M059J (cell line): ENCODE measurements around the gene PLA2G4E. TPM values are rescaled to one million over a fixed set of nuclear protein-coding genes. Genes with fewer than 3 reads are reported as not detected.

ENCODE experiments used
- DNase-seq: peaks from one replicate; pipeline ENCODE4 v3.0.0-alpha.2; 2012; ENCODE audit warnings: low read depth
- total RNA-seq: library from RNA; depleted of rRNA; stranded (reverse); fragments of >200 nt; shearing (Covaris generic); gene quantifications from 2 replicates; pipeline ENCODE4 v1.2.3, GENCODE V29; 2014

The PLA2G4E gene
- total RNA-seq, 1 experiment from 2014 or later = not detected

DNA sequence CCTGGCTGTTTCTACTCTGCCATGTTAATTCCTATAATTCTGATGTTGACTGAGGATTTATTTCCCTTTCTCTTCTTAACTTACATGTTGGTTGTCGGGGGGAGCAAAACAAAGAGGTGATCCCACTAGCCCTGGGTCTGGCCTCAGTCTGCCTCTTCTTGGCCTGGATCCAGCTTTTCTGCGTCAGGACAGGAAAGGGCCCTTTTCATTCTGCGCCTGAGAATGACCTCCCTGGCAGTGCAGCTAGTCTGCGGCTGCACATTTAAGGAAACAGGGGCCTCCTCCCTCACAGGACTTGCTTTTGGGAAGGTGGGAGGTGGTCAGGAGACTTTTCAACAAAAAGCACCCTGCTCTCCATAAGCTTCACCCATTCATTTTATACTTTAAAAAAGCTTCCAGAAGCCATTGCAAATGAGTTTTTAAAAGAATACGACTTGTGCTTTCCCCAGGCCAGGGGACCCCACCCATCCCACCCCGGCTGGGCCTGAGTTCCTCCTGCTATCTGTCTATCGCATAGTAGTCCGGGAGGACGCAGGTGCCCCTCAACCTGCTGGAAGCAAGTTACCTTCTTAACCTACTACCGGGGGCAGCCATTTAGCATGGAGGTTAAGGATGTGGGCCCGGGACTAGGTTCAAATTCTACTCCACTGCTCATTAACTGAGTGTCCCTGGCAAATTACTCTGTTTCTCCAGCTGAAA is 27.2 kb downstream of the PLA2G4E start:
- no peak for DNase-seq

DNA sequence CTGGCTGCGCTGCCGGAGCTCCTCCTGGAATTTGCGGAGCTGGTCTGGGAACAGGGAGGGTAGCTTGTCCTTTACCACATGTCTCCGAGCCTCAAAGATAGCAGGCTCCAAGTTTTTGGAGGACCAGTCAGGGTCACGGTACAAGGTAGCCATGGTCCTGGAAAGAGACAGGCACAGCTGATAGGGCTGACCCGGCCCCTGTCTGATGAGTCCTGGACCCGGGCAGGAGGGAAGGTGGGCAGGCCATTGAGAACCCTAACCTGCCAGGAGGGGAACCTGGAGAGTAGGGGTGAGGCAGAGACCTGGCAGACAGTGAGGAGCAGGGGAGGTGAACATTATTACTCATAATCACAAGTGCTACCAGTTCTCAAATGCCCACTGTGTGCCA is 28.0 kb downstream of the PLA2G4E start:
- no peak for DNase-seq

DNA sequence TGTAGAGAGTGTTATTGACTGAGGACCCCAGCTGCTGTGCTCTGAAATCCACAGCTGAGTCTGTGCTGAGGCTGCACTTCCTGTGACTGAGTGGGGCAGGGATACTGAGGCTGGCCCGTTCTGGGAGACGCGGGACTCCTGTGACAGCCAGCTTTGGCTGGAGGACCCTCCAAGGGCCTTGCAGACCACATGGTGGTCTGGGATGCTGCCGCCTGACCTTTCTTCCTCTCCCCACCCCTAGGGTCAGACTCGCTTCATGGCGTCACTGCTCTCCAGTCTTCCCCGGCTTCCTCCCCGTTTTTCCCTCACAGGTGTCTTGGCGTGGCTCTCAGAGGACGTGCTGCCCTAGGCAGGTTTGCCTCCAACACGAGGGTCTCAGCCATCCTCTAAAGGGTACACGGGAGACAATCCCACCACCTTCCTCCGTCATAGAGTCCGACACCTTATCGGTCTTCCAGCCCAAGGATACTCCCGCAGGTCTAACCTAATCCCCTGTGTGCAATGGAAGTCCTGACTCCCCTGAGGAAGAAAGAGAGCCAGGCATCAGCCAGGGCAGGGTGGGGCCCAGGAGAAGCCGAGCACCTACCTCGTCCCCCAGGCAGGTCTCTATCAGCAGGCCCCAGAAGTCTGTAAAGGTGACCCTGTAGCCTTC is 28.6 kb downstream of the PLA2G4E start:
- DNase-seq = no peak

DNA sequence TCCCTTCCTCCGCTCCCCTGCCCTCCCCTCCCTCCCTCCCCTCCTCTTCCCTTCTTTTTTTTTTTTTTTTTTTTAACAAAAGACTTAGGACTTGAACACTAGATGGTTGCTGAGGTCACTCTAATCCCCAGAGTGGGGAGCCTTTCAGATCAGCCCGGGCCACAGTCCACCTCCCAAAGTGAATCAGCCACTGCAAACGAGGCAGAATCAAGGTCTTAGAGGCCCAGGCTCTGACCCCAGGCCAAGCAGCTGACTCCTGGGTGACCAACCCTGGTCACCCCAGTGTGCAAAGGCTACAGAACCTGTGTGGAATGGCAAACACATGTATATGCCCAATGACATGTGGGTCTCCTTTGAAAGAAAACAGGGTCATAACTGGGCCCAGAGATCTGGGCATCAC is 30.2 kb downstream of the PLA2G4E start:
- no peak for DNase-seq

DNA sequence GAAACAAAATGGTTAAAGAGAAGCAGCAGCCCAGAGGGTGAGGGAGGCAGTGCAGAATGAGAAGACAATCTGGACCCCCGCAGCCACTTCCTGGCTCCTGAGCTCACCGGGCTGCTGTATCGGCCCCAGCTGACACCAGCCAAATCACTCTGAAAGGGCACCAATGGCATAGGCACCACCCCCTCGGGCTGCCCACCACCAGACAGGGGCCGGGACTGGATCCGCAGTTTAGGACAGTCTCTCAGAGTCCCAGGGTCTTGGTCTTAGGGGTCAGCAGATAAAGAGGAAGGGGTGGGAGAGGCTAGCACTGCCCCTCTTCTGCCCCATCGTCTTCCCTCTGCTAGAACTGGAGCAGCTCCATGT is 30.6 kb downstream of the PLA2G4E start:
- DNase-seq = no peak

DNA sequence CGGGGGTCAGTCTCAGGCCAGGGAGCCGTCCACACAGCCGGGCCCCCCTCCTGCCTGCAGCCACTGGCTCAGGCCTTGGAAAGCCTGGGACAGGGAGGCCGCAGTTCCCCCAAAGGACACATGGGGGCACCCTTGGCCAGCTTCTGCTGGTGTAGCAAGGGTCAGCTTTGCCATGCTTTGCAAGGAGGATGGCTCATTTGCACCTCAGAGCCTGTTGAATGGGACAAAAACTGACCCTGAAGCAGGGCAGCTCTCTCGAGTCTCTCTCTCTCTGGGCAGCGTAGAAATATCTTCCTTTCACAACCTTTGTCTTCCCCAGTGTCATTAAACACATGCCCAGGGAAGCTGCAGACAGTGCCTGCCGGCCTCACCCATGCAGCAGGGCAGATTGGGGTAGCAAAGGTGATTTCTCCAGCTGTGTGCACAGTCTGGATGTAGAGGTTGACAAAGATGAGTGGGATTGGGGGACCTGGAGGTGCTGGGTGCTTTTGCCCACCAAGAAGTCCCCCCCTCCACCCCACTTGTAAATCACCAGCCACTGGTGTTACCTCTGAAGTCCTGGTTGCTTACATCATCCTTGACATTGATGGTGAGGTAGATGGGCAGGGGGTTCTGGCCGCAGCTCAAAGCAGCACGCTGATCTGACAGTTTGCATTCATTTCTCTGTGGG is 31.1 kb downstream of the PLA2G4E start:
- peak; percentile 66 for DNase-seq

DNA sequence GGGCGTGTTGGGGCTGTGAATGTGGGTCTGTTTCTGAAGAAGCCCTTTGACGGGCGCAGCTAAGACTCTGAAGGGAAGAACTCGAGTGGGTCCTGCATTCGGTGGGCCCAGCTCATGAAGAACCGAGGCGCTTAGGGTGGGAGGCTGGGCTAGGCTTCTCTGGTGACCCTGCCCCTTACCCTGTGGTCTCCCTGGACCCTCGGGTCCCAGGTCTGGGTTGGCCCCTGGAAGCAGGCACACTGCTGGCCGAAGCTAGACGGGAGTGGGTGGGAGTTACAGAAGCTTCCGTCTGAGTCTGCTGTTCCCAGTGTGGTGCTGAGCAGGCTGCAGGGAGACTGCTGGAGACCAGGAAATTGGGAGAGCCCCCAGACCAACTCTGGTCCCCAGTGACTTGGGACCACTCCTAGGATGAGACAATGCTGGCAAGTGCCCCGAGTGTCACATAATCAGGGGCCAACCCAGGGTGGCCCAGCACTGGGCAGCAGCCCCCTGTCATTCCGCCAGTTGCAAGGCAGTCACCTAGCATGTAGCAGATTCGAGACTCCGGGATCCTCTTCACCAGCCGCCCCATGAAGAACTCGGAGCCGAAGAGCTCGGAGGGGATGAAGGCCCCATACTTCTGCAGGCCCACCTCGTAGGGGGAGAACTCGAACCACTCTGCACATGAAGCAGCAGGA is 31.8 kb downstream of the PLA2G4E start:
- DNase-seq = no peak

DNA sequence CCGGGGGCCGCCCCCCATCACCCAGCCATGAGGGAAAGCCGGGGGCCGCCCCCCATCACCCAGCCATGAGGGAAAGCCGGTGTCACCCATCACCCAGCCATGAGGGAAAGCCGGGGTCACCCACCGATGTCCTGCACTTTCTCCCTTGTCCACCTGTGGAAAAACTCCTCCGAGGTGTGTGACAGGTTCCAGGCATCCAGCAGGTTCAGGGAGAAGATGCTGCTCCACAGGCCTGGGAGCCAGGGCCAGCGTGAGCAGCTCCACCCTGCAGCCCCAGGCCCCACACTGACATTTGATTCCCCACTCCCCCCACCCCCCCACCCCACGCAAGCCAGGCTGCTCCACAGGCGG is 32.9 kb downstream of the PLA2G4E start:
- DNase-seq = no peak

DNA sequence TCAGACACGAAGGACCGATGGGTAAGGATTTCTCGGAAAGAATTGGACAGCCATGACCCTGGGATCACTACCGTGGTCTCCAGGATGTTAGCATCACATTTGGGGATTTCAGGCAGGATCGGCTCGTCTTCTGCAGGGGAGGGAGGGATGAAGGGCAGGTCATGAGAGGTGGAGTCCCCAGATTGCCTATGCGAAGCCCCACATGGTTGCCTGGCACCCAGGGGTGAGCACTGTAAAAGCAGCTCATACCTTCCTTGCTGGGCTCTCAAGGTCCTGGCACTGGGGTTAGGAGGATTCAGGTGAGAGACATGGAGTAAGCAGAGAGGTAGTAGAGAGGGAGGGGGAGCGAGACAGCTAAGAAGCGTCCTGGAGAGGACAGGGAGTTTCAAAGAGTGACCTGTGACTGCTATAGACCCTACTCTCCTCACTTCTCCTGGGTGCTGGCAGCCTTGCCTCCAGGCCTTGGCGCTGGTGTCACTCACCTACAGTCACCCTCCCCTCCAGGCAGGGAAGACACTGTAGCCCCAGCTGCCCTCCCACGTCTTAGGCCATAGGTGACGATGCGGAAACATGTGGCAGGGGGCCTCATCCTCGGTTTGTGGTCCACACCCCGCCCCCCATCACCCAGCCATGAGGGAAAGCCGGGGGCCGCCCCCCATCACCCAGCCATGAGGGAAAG is 33.5 kb downstream of the PLA2G4E start:
- DNase-seq = no peak

DNA sequence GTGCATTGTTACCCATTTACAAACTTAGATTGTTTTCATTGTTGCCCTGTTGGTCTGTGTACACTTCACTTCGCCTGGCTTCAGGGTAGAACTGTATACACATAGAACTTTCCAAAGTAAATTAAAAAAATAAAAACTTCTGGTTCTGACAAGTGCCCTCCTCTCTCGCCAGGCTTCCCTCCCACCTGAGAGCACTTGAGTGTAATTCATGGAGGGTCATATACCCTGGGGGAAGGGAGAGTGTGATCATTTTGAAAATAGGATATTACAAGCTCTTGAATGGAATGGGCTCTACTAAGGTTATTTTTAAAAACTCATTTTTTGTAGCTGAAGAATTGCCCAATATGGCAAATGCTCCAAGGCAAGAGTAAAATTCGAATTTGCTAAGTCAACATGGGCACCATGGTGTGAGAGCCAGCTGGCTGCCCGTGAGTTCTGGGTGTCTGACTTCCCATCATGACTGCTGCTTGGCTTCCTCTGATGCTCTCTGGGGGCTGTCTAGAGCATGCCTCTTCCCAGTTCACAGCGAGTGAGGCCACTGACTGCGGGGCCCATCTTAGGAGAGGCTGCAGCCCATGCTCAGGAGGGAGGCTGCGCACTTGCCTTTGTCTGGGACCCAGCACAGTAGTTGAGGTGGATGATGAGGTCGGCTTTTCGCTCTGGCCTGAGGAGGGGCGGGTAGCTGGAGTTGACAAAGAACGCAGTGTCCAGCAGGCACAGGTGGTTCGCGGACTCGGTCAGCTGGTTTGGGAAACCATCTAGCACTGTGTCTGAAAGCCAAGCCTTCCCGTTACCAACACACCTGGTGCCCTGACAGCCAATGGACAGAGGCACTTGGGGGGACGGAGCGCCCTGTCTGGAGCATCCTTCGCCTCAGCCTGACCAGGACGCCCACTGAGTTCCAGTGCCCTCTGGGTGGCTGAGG is 35.3 kb downstream of the PLA2G4E start:
- no peak for DNase-seq

DNA sequence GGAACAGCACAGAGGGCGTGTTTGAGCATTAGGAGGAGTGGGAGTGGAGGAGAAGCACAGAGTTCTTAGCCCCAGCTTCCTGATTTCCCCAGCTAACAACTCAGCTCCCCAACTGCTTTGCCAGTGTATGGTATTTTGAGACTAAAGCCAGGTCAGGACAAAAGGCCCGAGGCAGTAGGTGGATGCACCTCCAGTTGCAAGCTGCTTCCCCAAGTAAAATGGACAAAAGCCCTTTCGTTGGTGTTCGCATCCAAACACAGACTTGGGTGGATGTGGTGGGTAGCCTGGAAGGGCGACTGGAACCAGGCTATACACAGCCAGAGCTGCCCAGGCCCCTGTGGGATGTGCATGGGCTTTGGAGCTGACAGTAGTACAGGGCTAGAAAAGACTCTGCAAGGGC is 36.2 kb downstream of the PLA2G4E start:
- no peak for DNase-seq

DNA sequence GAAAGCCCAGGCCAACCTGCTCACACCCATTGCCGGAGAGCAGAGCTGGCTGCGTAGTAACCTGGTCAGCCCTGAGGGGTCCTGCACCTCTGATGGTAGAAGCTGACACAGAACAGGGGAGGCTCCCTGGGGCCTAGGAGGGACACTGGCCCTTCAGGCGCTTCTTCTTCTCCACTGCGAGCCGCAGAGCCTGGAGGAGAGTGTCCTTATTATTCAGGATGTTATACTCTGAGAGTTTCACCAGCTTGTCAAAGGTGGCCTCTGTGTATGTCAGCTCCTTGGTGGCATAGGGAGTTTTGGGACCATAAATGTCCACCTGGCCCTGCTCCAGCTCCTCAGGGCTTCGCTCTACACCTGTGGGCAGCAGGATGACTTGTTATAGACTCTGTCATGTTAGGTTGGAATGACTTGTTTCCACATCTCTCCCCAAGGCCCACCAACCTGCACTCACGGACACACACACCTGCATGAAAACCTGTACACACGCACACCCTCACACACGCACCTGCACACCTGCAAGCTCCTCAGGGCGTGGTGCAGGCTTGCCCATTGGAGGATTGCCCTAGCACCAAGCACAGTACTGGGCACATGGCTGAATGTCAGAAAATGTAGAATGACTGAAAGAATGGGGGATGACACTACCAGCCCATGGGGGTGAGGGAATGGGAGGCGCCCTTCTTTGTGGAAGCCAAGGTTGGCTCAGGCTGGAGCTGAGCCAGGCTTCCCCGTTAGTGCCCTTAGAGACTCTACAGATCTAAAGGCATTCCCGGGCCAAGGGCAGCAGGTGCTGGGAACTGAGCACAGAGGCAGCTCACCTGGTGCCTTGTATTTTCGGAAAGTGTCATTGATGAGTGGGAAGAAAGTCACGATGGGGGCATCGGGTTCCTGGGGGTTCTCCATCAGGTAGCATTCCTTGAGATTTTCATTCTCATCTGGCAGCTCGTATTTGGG is 36.9 kb downstream of the PLA2G4E start:
- DNase-seq = no peak

DNA sequence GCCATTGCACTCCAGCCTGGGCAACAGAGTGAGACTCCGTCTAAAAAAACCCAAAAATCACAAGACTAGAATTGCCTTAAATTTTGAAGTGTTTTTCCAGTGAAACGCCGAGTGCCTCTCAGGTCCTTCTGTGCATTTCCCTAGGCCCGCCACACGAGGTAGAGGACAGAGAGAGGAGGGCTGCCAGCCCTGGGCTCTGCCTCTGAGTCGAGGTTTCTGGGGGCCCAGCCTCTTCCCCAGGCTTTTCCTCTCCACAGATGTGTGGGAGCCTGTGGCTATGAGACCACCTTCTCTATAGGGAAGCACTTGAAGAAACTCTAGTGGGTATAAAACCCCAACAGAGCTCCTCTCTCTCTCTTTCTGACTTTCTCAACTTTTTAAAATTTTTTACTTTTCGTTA is 37.6 kb downstream of the PLA2G4E start:
- no peak for DNase-seq

DNA sequence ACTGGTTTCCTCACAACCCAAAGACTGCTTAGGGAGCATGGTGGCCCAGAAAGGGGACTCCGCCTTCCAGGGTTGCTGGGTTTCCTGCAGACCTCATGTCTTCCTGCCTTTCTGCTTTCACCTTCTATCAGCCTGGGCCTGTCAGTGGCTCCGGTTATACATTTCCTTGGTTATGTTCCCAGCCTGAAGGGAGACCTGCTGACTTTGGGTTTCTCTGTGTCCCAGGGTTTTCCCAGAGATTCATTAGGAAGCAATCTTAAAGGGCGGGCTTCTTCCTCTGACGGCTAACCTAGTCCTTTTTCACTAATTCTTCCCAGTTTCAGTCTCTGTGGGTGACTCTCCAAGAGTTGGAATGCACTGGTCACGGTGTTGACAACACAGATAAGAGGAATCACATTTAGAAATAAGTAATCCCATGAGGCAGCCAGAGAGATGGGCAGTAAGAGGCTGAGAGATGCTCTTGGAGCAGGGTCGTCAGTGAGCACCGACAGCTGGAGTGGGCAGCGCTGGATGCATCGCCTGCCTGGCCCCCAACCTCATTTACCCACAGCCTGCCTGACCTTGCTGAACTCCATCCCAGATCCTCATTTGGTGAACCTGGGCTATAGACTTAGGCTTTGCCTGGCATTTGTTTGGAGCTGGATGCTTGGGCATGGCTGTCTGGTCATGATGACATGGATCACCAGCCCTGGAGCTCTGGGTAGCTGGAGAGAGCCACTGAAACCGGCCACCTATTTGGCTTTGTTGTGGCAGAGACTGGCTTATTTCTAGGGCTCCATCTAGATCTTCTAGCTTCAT is 38.5 kb downstream of the PLA2G4E start:
- no peak for DNase-seq

DNA sequence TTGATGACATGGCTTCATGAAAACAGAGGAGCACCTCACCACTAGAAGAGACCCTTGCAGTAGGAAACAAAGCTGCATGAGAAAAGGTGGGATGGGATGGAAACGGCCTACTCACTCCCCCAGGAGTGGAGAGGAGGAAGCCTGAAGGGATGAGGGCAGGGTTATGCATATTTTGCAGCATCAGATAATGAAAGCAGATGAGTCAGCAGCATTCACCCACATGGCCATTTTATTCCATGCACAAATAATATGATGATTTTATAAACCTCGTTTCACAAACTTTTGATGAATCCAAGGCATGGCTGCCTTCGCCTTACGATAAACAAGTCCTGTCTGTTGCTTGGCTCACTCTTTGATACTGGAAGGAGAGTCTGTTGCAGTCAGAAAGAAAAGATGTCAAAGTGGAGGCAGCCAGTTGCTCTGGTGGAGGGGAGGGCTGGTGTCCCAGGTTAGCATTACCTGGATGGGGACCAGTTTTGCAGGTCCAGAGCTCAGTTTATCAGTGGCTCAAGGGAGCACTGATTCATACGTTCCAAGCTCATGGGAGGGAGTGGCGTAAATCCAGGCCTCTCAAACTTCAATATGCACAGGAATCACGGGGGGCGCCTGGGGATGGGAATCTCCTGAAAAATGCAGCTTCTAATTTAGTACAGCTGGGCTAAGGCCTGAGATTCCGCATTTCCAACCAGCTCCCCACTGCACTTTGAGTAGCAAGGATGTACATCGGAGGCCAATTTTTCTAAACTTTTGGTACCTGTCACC is 39.3 kb downstream of the PLA2G4E start:
- DNase-seq = no peak

DNA sequence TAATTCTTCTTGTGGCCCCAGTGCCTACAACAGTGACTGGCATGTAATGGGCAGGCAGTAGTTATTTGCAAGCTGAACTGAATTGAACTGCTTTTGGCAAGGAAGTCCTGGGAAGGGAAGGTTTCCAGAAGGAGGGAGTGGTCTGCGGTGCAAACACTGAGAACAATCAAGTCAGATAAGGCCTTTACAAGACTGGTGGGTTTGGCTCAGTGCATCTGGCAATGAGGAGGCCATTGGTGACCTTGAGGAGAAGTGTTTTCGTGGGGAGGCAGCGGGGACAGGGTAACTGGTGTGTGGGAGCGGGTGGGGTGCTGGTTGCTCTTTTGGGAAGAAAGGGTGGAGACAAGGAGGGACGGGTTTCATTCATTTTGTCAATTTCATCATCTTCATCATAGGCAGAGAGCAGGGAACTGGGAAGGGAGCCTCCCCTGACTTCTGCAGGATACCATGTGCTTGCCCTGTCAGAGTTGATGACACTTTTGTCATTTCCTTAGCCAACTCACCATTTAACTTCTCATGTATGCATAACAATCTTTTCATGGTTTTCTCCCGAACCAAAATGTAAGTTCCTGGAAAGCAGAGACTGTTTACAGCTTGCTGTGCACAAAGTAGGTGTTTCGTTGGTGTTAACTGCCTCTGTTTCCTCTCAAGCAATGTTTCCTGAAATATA is 40.1 kb downstream of the PLA2G4E start:
- no peak for DNase-seq

DNA sequence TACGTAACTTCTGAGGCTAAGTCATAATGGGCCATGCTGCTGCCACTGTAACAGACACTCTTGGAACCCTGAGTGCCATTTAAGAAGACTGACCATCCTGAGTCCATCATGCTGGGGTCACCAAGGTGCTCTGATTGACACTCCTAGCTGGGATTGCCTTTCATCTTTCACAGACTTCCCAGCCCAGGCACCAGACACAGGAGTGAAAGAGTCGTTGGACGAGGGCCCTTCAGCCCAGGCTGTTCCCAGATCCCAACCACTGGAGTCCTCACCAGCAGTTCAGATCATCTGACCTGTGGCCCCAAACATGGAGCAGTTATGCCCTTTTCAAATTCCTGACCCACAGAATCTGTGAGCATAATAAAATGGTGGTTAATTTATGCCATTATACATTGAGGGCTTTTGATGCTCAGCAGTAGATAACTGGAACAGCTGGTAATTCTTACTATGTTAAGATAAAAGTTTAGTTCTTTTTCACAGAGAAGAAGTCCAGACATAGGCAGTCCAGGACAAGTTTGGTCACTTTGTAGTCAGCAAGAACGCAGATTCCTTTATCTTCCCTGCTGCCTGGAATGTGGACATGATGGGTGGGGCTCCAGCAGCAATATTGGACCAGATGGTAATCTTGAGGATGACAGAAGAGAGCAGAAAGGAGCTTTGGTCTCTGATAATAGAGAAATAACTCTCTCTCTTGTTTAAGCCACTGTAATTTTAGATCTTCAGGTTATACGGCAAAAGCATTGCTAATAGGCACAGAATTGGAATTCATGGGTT is 41.2 kb downstream of the PLA2G4E start:
- no peak for DNase-seq
